Transverse colon (tissue), 4 donors: ENCODE measurements around the gene AKT1S1.

ENCODE experiments used
- CTCF ChIP-seq, 5 experiments: fragments of 200-600 bp in 3 of 5; fragments of 450-650 bp in 2 of 5; sonication (generic) in 3 of 5; IDR thresholded peaks; 1 replicate in 2 of 5; 2 replicates in 3 of 5; pipeline ENCODE4 v1.5.1; 2016 to 2017; ENCODE audit warnings: antibody characterized with exemption in 5 of 5, inconsistent platforms in 3 of 5, mild to moderate bottlenecking in 2 of 5, moderate library complexity in 1 of 5
- EP300 ChIP-seq: sonication (generic); formaldehyde crosslinking; IDR thresholded peaks from one replicate; pipeline ENCODE4 v1.6.1; 2017; ENCODE audit warnings: antibody characterized with exemption, low read depth
- POLR2A ChIP-seq: fragments of 450-650 bp; IDR thresholded peaks from one replicate; pipeline ENCODE4 v1.6.1; 2016; ENCODE audit warnings: antibody characterized with exemption, mild to moderate bottlenecking, moderate library complexity
- POLR2AphosphoS5 ChIP-seq, 3 donors: sonication (generic); formaldehyde crosslinking; IDR thresholded peaks; one replicate each; pipeline ENCODE4 v1.6.1; 2016; ENCODE audit warnings: antibody characterized with exemption in 3 of 3

- no peak for TF ChIP-seq EP300
- TF ChIP-seq CTCF (IDR thresholded peaks at IDR 0.05), result no peak
- TF ChIP-seq POLR2AphosphoS5 (IDR thresholded peaks at IDR 0.05), result no peak
- no peak for TF ChIP-seq POLR2A
These were observed 4.0 kb downstream of the AKT1S1 start for GRCh38 chr19:49873129-49873521.
